ENCODE data around the gene IMMP1L.

Gene IMMP1L

DNA sequence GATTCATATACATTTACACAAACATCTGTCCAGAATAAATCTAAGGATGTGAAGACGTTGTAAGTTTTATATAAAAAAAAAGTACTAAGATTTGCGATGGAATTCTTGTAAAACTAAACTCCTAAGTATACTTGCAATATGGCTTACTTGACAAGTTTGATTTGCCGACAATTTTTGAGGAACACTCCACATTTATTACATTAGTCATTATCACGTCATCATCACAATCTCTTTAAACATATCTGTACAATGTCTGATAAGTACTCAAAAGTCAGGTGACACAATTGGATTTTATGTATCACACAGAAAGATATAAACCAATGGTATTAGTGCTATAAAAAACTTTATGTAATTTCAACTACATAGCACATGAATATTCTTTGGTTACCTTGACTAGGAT is 30.4 kb downstream of the IMMP1L start:
- DNase-seq (ENCODE audit: low read depth), result no peak
- TF ChIP-seq, protein P1, sequence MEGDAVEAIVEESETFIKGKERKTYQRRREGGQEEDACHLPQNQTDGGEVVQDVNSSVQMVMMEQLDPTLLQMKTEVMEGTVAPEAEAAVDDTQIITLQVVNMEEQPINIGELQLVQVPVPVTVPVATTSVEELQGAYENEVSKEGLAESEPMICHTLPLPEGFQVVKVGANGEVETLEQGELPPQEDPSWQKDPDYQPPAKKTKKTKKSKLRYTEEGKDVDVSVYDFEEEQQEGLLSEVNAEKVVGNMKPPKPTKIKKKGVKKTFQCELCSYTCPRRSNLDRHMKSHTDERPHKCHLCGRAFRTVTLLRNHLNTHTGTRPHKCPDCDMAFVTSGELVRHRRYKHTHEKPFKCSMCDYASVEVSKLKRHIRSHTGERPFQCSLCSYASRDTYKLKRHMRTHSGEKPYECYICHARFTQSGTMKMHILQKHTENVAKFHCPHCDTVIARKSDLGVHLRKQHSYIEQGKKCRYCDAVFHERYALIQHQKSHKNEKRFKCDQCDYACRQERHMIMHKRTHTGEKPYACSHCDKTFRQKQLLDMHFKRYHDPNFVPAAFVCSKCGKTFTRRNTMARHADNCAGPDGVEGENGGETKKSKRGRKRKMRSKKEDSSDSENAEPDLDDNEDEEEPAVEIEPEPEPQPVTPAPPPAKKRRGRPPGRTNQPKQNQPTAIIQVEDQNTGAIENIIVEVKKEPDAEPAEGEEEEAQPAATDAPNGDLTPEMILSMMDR (conservative IDR thresholded peaks at IDR 0.05; ENCODE audit: control insufficient read depth, insufficient read depth, low read depth, low read length), result no peak
- H3K4me3 ChIP-seq (ENCODE audit: control insufficient read depth, low read depth, low read length), result no peak overlapping the region

DNA sequence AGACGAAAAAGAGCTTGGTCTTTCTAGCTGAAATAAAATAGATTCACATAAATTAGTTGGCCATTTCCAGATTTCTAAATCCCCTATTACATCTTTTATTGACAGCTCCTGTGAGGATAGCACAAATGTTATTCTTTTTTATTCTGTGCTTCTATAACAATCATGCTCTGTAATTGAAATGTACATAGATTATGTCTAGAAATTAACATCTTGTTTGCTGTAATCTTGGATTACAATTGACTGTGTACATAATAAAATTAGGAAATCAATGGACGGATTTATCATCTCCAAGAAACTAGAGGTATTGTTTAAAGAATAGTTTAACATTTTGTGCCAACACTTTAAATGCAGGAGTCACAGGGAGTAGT is 31.2 kb downstream of the IMMP1L start:
- no peak for DNase-seq (ENCODE audit: low read depth)
- TF ChIP-seq, protein P1 (conservative IDR thresholded peaks at IDR 0.05; ENCODE audit: control insufficient read depth, insufficient read depth, low read depth, low read length), result no peak

DNA sequence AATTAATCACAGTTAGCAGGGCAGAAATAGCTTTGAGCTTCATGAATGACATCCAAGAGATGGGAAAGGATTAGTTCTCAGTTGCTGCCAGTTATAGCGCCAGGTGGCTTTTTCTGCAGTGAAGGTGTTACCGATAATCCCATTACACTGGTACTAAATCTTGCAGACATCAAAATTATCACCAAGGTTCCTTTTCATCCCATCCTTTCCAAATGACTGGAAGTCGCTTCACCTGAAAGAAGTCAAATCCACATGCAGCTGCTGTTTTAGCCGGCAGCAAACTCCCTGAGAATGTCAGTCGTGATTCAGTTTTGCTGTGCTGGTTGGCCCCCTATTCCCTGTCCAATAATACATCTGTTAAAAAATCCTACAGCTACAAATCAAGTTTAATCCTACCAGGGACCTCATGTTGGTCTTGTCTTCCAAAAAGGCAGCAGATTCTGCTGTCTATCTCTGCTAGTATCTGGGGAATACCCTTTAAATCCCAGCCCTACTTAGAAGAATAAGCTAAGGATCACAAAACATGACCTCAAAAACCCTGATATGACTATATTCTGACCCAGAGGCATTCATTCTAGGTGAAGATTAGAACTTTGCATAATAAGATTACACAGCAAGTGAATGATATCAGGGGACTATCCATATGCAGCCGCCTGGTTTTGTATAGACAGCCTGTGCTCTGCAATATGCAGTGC is 31.7 kb downstream of the IMMP1L start:
- DNase-seq (ENCODE audit: low read depth), result no peak
- TF ChIP-seq, protein P1 (conservative IDR thresholded peaks at IDR 0.05; ENCODE audit: control insufficient read depth, insufficient read depth, low read depth, low read length), result no peak
- H3K4me3 ChIP-seq (ENCODE audit: control insufficient read depth, low read depth, low read length), result no peak overlapping the region

More for the DNA sequence above, 31.2 kb downstream of the IMMP1L start:
- no peak overlapping the region for H3K4me3 ChIP-seq (ENCODE audit: control insufficient read depth, low read depth, low read length)

DNA sequence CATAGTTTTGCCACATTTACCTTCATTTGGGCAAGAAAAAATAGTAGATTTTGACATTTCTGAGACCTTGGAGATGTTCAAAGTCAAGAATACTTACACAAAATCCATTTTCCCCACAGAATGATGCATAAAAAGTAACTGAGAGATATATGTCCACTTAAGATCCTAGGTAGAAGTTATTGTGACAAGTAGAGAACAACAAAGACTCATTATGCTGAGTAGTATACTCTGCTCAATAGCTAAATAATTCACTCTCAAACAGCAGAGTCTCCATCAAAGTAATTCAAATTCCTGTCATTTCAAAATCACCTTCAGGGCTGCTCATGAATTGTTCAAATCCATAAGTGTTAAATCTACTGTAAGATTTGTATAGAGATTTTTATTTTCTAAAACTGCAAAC is 35.3 kb downstream of the IMMP1L start:
- DNase-seq (ENCODE audit: low read depth), result no peak
- TF ChIP-seq, protein P1 (conservative IDR thresholded peaks at IDR 0.05; ENCODE audit: control insufficient read depth, insufficient read depth, low read depth, low read length), result no peak

DNA sequence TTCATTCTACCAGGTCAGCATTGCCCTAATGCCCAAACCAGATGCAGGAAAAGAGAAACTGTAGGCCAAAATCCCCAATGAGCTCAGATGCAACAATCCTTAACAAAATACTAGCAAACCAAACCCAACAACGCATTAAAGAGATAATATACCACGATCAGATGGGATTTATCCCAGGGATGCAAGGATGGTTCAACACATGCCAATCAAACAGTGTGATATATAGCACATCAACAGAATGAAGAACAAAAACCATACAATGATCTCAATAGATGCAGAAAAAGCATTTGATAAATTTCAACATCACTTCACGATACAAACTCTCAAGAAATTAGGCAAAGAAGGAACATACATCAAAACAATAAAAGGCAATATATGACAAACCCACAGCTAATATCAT is 45.0 kb downstream of the IMMP1L start:
- DNase-seq (ENCODE audit: low read depth), result no peak
- no peak overlapping the region for H3K4me3 ChIP-seq (ENCODE audit: control insufficient read depth, low read depth, low read length)
- TF ChIP-seq, protein P1 (conservative IDR thresholded peaks at IDR 0.05; ENCODE audit: control insufficient read depth, insufficient read depth, low read depth, low read length), result no peak

More for the DNA sequence above, 35.3 kb downstream of the IMMP1L start:
- H3K4me3 ChIP-seq (ENCODE audit: control insufficient read depth, low read depth, low read length), result no peak overlapping the region

DNA sequence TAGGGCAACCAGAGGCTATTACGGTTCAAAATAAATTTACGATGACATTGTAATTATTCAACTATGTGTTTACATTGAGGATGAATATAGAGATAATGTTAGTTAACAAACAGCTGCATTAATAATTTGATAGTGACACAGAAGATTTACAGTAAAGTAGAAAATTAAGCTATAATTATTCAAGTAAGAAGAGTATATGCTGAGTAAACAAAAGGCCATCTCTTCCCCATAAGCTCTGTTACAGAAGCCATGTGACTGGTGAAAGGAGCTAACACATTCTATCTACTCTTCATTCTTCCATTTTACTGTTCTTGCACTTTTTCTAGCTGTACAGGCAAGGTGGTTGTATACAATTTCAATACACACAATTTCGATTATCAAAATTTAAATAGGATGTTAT is 54.2 kb downstream of the IMMP1L start:
- no peak for DNase-seq (ENCODE audit: low read depth)
- no peak overlapping the region for H3K4me3 ChIP-seq (ENCODE audit: control insufficient read depth, low read depth, low read length)
- TF ChIP-seq, protein P1 (conservative IDR thresholded peaks at IDR 0.05; ENCODE audit: control insufficient read depth, insufficient read depth, low read depth, low read length), result no peak

DNA sequence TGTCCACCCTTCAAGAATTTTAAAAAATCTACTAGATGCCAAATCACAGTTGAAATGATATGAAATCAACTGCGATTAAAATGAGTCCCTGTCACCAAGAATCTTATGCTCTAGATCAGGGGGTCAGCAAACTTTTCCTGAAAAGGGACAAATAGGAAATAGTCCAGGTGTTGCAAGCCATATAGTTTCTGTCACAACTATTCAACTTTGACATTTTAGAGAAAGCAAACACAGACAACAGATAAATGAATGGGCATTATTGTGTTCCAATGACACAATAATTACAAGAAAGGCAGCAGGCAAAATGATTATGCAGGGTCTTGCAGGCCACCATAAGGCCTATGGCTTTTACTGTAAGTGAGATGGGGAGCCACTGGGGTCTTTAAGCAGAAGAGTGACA is 58.6 kb downstream of the IMMP1L start:
- no peak for DNase-seq (ENCODE audit: low read depth)
- TF ChIP-seq, protein P1 (conservative IDR thresholded peaks at IDR 0.05; ENCODE audit: control insufficient read depth, insufficient read depth, low read depth, low read length), result no peak
- H3K4me3 ChIP-seq (ENCODE audit: control insufficient read depth, low read depth, low read length), result no peak overlapping the region

Measured in fibroblast of mammary gland (primary cell).